Activated T-cell treated with anti-CD3 and anti-CD28 coated beads, Interleukin-2, amount 50 U/mL, for 24 hours (primary cell): Measurements from ENCODE around the gene HADHB.
A peak's percentile ranks its signal among the peaks of the same experiment; 100 is the strongest.
"Not testable (repeated sequence)": the region's sequence is repeated elsewhere in the genome, so short reads cannot be mapped to it uniquely, and the experiment has no call there.

Experiments used
- DNase-seq: peaks from one replicate; pipeline ENCODE4 v3.0.0-alpha.2; 2020
- H3K27ac Mint-ChIP-seq: 2 replicates; pipeline ENCODE4 v1.8.0; 2020; ENCODE audit warnings: mild to moderate bottlenecking, mixed read lengths
- H3K27me3 Mint-ChIP-seq: 2 replicates; pipeline ENCODE4 v1.8.0; 2020; ENCODE audit warnings: mixed read lengths
- H3K36me3 Mint-ChIP-seq: 2 replicates; pipeline ENCODE4 v1.8.0; 2020; ENCODE audit warnings: low read depth, mixed read lengths
- H3K4me1 Mint-ChIP-seq: 2 replicates; pipeline ENCODE4 v1.8.0; 2020; ENCODE audit warnings: low read depth, mixed read lengths
- H3K4me3 Mint-ChIP-seq: 2 replicates; pipeline ENCODE4 v1.8.0; 2020; ENCODE audit warnings: mild to moderate bottlenecking, moderate library complexity, mixed read lengths
- H3K9me3 Mint-ChIP-seq: 2 replicates; pipeline ENCODE4 v1.8.0; 2020; ENCODE audit warnings: mixed read lengths

Gene HADHB

DNA sequence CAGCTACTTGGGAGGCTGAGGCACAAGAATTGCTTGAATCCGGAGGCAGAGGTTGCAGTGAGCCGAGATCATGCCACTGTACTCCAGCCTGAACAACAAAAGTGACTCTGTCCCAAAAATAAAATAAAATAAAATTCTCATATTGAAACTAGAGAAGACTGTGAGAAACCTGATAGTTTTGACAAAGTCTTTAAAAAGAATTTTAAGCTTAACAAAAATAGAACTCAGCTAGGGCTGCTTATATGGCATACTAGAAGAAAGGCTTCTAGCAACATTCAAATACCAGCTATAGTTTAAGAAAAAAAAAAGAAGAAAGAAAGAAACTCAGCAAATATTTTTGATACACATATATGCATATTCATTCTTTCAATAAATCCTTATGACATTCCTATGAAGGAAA is 13.9 kb upstream of the HADHB start:
- Mint-ChIP-seq H3K4me1 (peaks cover 3% of the 10 kb centered on the region), H3K27me3 (no peaks in the 10 kb centered on the region), H3K9me3 (peaks cover 6% of the 10 kb centered on the region), H3K36me3 (peaks cover 97% of the 10 kb centered on the region), H3K27ac (no peak overlapping the region), H3K4me3 (no peak overlapping the region)
- no peak for DNase-seq

DNA sequence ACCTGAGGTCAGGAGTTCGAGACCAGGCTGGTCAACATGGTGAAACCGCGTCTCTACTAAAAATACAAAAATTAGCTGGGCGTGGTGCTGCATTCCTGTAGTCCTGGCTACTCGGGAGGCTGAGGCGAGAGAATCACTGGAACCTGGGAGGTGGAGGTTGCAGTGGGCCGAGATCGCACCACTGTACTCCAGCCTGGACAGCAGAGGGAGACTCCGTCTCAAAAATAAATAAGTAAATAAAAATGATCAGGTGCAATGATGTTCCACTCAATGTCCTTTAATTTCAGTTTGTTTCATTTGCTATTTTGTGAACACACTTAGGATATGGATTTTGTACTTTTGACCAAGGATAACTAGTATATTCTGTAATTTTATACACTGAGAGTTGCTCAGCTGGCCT is 9.7 kb upstream of the HADHB start:
- H3K36me3 Mint-ChIP-seq: peaks cover 91% of the 10 kb centered on the region

DNA sequence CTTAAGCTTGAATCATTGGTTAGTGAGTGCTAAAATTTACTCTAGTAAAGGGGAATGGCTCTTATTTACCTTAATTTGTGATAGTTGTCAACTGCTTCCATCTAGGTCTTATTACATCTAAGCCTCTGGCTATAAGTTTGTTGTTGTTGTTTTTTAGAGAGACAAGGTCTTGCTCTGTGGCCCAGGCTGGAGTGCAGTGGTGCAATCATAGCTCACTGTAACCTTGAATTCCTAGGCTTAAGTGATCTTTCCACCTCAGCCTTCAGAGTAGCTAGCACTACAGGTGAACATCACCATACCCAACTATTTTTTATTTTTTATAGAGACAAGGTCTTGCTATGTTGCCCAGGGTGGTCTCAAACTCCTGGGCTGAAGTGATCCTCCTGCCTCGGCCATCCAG is 6.9 kb upstream of the HADHB start:
- Mint-ChIP-seq H3K27me3 (no peaks in the 10 kb centered on the region), H3K4me1 (peaks cover 31% of the 10 kb centered on the region), H3K9me3 (no peaks in the 10 kb centered on the region), H3K36me3 (peaks cover 77% of the 10 kb centered on the region), H3K4me3 (no peak overlapping the region), H3K27ac (no peak overlapping the region)
- DNase-seq: no peak

More for the DNA sequence above, 9.7 kb upstream of the HADHB start:
- Mint-ChIP-seq H3K27me3 (no peaks in the 10 kb centered on the region), H3K27ac (no peak overlapping the region), H3K4me3 (no peak overlapping the region), H3K4me1 (peaks cover 9% of the 10 kb centered on the region), H3K9me3 (no peaks in the 10 kb centered on the region)
- no peak for DNase-seq

DNA sequence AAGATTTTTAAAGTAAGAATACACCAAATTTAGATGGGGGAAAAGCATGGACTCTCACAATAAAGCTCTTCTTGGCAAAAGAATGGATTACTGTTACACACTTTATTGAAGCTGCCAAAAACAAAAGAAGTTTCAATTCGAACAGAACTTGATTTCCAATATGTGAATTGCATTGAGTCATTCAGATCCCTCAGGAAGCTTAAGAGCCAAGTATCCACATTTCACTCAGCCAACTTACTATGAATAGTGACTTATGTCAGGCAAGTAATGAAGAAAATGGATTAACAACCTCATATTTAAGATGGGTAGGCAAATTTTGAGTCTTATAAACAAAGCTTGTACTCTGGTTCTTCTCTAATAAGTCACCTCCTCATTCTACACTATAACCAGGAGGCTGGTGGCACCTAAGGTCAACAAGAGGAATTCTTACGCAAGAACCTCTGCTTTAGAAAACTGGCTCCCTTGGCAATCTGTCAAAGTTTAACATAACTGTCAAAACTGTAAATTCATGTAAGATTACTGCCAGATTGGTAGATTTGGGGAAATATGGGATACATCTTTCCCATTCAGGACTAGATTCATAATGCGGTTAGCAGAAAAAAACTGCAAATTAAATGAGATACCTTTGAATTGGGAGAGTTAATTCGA is 6.3 kb upstream of the HADHB start:
- no peak for DNase-seq
- Mint-ChIP-seq H3K27ac (no peak overlapping the region), H3K4me1 (peaks cover 36% of the 10 kb centered on the region), H3K27me3 (no peaks in the 10 kb centered on the region), H3K9me3 (no peaks in the 10 kb centered on the region), H3K36me3 (peaks cover 77% of the 10 kb centered on the region), H3K4me3 (no peak overlapping the region)

DNA sequence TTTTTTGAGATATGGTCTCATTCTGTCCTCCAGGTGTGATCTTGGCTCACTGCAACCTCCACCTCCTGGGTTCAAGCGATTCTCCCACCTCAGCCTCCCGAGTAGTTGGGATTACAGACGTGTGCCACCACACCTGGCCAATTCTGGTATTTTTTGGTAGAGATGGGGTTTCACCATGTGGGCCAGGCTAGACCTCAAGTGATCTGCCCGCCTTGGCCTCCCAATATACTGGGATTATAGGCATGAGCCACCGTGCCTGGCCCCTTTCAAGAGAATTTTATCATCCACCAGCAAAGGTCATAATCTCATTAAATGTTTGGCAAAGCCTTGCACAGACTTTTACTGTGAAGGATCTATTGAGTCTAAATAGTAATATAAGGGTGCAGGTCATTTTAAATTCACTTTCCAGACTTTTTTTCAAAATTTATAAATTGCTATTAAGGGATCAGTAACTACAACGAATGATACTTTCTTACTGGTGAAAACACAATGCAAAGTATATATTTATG is 2.8 kb upstream of the HADHB start:
- Mint-ChIP-seq H3K4me1 (peaks cover 53% of the 10 kb centered on the region), H3K27ac (no peak overlapping the region), H3K9me3 (no peaks in the 10 kb centered on the region), H3K27me3 (no peaks in the 10 kb centered on the region), H3K4me3 (peak overlapping the region; percentile 95), H3K36me3 (peaks cover 66% of the 10 kb centered on the region)
- no peak for DNase-seq

DNA sequence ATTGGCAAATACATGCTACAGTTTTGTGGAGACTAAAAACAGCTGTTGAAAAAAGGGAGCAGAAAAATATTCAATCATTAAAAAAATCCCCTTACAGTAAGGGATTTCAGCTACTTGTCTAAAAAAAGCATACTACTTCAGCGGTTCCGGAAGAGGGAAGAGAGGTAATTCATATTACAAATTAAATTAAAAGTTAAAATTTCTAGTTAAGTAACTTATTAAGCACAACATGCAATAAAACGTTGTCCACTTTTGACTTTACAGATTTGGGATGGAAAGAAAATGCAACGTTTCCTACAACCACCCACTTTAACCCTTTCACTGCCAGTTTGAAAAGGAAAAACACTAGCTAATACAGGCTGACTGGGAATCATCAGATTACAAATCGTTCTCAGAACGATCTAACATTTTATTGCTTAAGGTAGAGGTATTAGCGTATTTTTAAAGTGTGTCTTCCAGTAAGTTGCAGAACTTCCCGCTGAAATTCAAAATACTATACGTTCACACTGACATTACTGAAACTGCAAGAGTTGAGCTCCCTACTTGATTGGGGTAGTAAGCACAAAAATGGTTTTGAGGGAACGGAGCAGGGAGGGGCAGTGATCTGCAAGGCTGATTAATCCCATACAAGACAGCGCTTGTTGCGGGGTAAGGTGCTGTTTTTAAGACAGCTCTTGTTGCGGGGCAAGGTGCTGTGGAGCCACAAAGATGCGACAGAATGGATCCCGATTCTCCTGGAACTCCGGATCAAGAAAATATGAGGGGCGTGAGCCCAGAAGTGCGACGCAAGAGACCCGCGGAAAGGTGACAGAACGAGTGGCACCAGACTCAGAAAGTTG is 1.1 kb upstream of the HADHB start:
- Mint-ChIP-seq H3K36me3 (peaks cover 50% of the 10 kb centered on the region), H3K9me3 (no peaks in the 10 kb centered on the region), H3K27ac (peak overlapping the region; percentile 100), H3K27me3 (no peaks in the 10 kb centered on the region), H3K4me3 (peak overlapping the region; percentile 95), H3K4me1 (peaks cover 58% of the 10 kb centered on the region)
- no peak for DNase-seq

DNA sequence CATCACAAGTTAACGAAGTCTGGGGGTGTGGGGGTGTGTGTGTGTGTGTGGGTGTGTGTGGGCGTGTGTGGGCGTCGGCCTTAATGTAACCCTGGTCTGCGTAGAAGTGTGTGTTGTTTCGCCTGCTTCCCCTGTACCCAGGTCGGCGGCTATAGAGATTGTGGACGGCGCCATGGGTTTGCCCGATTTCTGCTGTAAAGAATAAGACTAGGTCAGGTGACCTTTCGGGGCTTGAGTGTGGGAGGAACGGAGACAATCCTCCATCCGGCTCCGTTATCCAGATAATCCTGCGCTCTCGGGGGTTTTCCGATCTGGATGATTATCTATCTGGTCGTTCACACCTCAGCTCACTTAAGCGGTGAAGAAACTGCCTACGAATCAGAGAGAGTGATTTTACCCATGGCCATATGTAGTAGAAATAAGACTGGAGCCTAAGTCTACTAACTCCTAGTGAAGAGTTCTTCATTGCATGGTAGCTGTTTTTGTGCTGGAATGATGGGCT is 543 bp downstream of the HADHB start:
- Mint-ChIP-seq H3K36me3 (peaks cover 38% of the 10 kb centered on the region), H3K4me1 (peaks cover 54% of the 10 kb centered on the region), H3K4me3 (peak overlapping the region; percentile 95), H3K27ac (peak overlapping the region; percentile 100), H3K9me3 (no peaks in the 10 kb centered on the region), H3K27me3 (no peaks in the 10 kb centered on the region)
- no peak for DNase-seq

DNA sequence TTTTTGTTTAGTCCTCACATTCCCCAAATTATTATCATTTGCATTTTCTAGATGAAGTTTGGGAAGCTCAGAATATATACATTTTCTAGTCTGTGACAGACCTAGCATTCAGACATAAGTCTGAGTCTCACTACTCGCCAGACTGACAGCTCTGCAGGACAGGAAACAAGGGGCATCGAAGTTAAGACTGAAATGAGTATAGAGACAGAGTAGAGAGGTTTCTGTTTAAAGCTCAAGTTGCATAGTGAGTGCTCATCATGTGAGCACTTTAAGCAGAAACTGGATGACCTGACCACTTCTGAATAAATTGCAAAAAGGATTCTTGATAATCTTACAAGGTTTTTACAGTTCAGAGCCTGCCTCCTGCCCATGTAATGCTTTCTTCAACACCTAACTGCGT is 1.1 kb downstream of the HADHB start:
- H3K27ac Mint-ChIP-seq: peak overlapping the region; percentile 100
- no peaks in the 10 kb centered on the region for H3K27me3 Mint-ChIP-seq
- H3K9me3 Mint-ChIP-seq: no peaks in the 10 kb centered on the region
- peaks cover 50% of the 10 kb centered on the region for H3K4me1 Mint-ChIP-seq
- no peak for DNase-seq
- H3K4me3 Mint-ChIP-seq: peak overlapping the region; percentile 95
- H3K36me3 Mint-ChIP-seq: peaks cover 36% of the 10 kb centered on the region

DNA sequence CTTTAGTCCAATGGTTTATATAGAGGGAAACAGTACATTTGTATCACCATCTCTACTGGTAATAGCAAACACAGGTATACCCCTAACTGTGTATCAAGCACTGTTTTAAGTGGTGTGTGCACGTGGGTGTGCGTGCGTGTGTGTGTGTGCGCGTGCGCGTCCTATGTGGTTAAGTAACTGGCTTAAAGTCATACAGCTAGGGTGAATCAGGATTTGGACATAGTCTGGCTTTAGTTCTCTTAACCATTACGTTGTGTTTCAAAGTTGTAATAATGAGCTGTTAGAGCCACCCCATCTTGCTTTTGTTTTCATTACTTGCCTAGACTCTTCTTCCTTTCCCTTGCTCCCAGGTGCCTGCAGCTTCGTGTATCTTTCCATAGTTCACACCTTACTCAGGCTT is 2.1 kb downstream of the HADHB start:
- no peaks in the 10 kb centered on the region for H3K27me3 Mint-ChIP-seq
- H3K4me1 Mint-ChIP-seq: peaks cover 53% of the 10 kb centered on the region
- no peaks in the 10 kb centered on the region for H3K9me3 Mint-ChIP-seq
- DNase-seq: no peak
- peaks cover 33% of the 10 kb centered on the region for H3K36me3 Mint-ChIP-seq
- no peak overlapping the region for H3K27ac Mint-ChIP-seq
- H3K4me3 Mint-ChIP-seq: peak overlapping the region; percentile 95

DNA sequence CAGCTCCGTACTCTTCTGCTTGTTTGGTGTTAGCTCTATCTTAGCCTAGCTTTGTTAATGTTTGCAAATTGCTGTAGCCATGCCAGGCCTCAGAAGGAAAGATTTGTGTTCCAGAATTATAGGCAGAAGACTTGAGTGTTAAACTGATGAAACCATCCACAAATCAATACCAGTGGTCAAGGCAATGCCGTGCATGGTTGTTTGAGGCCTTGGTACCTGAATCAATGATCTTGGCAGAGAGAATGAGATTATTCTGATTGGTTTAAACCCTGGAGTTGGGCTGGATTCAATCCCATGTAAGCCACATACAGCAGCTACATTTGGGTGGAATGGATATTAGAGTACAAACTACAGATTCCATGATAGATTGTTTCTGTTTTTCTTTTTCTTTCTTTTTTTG is 4.9 kb downstream of the HADHB start:
- Mint-ChIP-seq H3K9me3 (no peaks in the 10 kb centered on the region), H3K27ac (no peak overlapping the region), H3K27me3 (no peaks in the 10 kb centered on the region), H3K36me3 (peaks cover 20% of the 10 kb centered on the region), H3K4me3 (no peak overlapping the region), H3K4me1 (peaks cover 51% of the 10 kb centered on the region)
- no peak for DNase-seq

DNA sequence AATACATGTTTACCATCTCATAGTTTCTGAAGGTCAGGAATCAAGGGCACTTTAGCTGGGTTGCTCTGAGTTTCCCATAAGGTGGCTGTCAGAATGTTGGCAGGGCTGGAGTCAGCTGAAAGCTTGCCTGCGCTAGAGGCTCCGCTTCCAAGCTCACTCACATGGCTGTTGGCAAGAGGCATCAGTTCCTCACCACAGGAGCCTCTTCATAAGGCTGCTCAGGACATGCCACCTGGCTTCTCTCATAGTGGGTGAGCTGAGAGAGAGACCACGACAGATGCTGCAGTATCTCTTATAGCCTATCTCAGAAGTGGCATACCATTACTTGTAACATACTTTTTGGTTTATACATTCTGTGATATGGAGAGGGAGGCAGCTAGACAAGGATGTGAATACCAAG is 7.2 kb downstream of the HADHB start:
- Mint-ChIP-seq H3K9me3 (no peaks in the 10 kb centered on the region), H3K4me1 (peaks cover 40% of the 10 kb centered on the region), H3K4me3 (no peak overlapping the region)

DNA sequence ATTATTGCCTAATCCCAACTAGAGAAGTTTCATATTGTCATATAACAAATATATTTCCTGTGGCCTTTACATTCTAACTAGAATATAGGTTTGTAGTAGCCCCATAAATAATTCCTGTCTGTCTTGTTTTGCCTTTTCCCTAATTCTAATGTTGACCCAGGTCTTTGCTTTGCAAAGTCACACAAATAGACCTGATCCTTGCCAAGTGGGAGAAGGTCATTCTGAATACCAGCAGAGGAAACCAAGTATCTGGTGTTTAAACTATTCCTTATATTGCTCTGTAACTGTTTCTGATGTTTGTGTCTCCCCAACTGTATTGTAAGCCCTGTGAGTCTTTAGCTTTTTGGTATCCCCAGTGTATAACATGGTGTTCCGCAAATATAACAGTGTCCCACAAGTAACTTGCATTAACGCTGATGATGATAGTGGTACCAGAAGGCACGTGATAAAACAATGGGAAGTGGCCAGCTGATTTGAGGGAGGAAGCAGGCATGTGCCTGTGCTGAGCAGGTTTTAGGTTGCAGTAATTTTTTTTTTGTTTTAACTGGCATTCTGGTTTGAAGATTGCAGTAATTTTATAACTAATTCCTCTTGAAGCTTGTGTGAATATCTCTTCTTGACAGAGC is 11.1 kb downstream of the HADHB start:
- H3K36me3 Mint-ChIP-seq: peaks cover 55% of the 10 kb centered on the region
- DNase-seq: no peak
- no peaks in the 10 kb centered on the region for H3K27me3 Mint-ChIP-seq
- no peak overlapping the region for H3K27ac Mint-ChIP-seq
- H3K4me3 Mint-ChIP-seq: no peak overlapping the region
- peaks cover 26% of the 10 kb centered on the region for H3K4me1 Mint-ChIP-seq
- no peaks in the 10 kb centered on the region for H3K9me3 Mint-ChIP-seq

More for the DNA sequence above, 7.2 kb downstream of the HADHB start:
- no peak overlapping the region for H3K27ac Mint-ChIP-seq
- H3K27me3 Mint-ChIP-seq: no peaks in the 10 kb centered on the region
- peaks cover 28% of the 10 kb centered on the region for H3K36me3 Mint-ChIP-seq
- DNase-seq: no peak

DNA sequence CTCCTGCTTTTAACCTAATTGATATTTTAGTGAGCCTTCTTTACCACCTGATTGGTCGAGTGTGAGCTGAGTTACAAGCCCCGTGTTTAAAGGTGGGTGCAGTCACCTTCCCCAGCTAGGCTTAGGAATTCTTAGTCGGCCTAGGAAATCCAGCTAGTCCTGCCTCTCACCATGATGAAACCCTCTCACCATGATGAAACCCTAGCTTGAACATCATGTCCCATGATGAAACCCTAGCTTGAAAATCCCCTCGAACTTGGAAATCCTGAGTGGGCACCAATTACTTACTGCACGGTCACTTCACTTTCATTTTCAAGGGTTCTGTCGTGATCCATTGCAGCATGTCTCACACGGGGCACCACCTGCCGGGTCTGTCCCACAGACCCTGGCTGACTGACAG is 14.1 kb downstream of the HADHB start:
- not testable (repeated sequence) for H3K4me3 Mint-ChIP-seq, H3K27me3 Mint-ChIP-seq, DNase-seq, H3K27ac Mint-ChIP-seq, H3K4me1 Mint-ChIP-seq, H3K9me3 Mint-ChIP-seq
- H3K36me3 Mint-ChIP-seq: peaks cover 73% of the 10 kb centered on the region

DNA sequence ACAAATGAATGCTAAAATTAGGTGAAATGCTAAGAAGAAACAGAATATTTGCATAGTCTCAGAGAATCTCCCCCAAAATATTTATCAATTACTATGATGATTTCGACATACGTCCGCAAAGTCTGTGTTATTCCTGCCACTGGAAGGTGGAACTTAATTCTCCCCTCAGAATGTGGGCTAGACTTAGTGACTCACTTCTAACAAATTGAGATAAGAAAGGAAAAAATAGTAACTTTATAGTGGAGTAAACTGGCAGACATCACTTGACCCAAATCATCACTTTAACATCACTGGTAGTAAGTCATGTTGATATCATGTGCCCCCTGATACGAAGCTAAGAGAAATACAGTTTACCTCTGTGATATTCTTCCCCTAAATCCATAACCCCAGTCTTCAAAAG is 23.5 kb downstream of the HADHB start:
- Mint-ChIP-seq H3K36me3 (peaks cover 59% of the 10 kb centered on the region), H3K27ac (no peak overlapping the region), H3K27me3 (no peaks in the 10 kb centered on the region), H3K4me3 (no peak overlapping the region), H3K9me3 (no peaks in the 10 kb centered on the region), H3K4me1 (peaks cover 14% of the 10 kb centered on the region)
- no peak for DNase-seq
